SK-N-SH treated with all-trans-retinoic acid at 6 μM for 48 hours (cell line): Measurements from ENCODE around the gene ERP44.

Experiments
- PPARA ChIP-seq: fragments of 250-450 bp; sonication (Bioruptor Pico); IDR thresholded peaks from 2 replicates; pipeline ENCODE4 v1.5.0; 2020; ENCODE audit warnings: mild to moderate bottlenecking, borderline replicate concordance
- RARB ChIP-seq: fragments of 250-450 bp; sonication (Bioruptor Pico); IDR thresholded peaks from 2 replicates; pipeline ENCODE4 v1.8.0; 2021; ENCODE audit warnings: mild to moderate bottlenecking, moderate library complexity
- TOX ChIP-seq: fragments of 250-450 bp; sonication (Bioruptor Pico); IDR thresholded peaks from 2 replicates; pipeline ENCODE4 v1.8.0; 2021; ENCODE audit warnings: mild to moderate bottlenecking, moderate library complexity, borderline replicate concordance
- ZFP3 ChIP-seq: fragments of 250-450 bp; sonication (Bioruptor Pico); IDR thresholded peaks from 2 replicates; pipeline ENCODE4 v1.5.0; 2020; ENCODE audit warnings: mild to moderate bottlenecking, moderate library complexity

GRCh38 chr9:100129772-100130171, 31.0 kb upstream of the ERP44 start:
- TF ChIP-seq RARB, result no peak
- TF ChIP-seq TOX, result no peak
- no peak for TF ChIP-seq PPARA (CRISPR knock-in tag)
- no peak for TF ChIP-seq ZFP3 (CRISPR knock-in tag)
